WERI-Rb-1 (cell line): ENCODE data around the gene SLF2.
"Not testable (repeated sequence)": the region's sequence is repeated elsewhere in the genome, so short reads cannot be mapped to it uniquely, and the experiment has no call there.

Experiments used
- DNase-seq: peaks from one replicate; pipeline ENCODE4 v3.0.0-alpha.2; 2020
- H3K27ac ChIP-seq: fragments of 250-450 bp; sonication (Bioruptor Pico); 2 replicates; pipeline ENCODE4 v1.5.1; 2020; ENCODE audit warnings: mild to moderate bottlenecking, moderate library complexity
- H3K27me3 ChIP-seq: fragments of 250-450 bp; sonication (Bioruptor Pico); 2 replicates; pipeline ENCODE4 v1.5.1; 2021; ENCODE audit warnings: mild to moderate bottlenecking, low read depth, moderate library complexity; ENCODE audit not compliant: insufficient read depth, severe bottlenecking
- H3K36me3 ChIP-seq: fragments of 250-450 bp; sonication (Bioruptor Pico); 2 replicates; pipeline ENCODE4 v1.5.1; 2020; ENCODE audit warnings: mild to moderate bottlenecking, moderate library complexity
- H3K4me3 ChIP-seq: 2 replicates; pipeline ENCODE4 v1.5.1; 2011; ENCODE audit warnings: low read depth, mild to moderate bottlenecking, control low read depth, low read length
- H3K9me3 ChIP-seq: fragments of 250-450 bp; sonication (Bioruptor Pico); 2 replicates; pipeline ENCODE4 v1.5.1; 2021; ENCODE audit warnings: mild to moderate bottlenecking, moderate library complexity; ENCODE audit not compliant: severe bottlenecking
- CTCF ChIP-seq: IDR thresholded peaks from 2 replicates; pipeline ENCODE4 v1.5.1; 2011; ENCODE audit warnings: low read depth, mild to moderate bottlenecking, control low read depth, inconsistent platforms, low read length

Gene SLF2

GRCh38 chr10:100882671-100883311 lies 30.0 kb upstream of the SLF2 start:
- Histone ChIP-seq H3K4me3 (no peak overlapping the region), H3K27ac (no peak overlapping the region), H3K9me3 (no peaks in the 10 kb centered on the region), H3K27me3 (no peaks in the 10 kb centered on the region), H3K36me3 (no peaks in the 10 kb centered on the region)
- TF ChIP-seq CTCF = no peak
- no peak for DNase-seq

GRCh38 chr10:100883312-100883821 lies 29.4 kb upstream of the SLF2 start:
- Histone ChIP-seq H3K27me3 (no peaks in the 10 kb centered on the region), H3K27ac (no peak overlapping the region), H3K9me3 (no peaks in the 10 kb centered on the region), H3K4me3 (no peak overlapping the region), H3K36me3 (no peaks in the 10 kb centered on the region)
- no peak for DNase-seq
- no peak for TF ChIP-seq CTCF

GRCh38 chr10:100885611-100886010 lies 27.2 kb upstream of the SLF2 start:
- H3K4me3 ChIP-seq, H3K27me3 ChIP-seq, H3K27ac ChIP-seq, DNase-seq, H3K9me3 ChIP-seq, H3K36me3 ChIP-seq: not testable (repeated sequence)

GRCh38 chr10:100886091-100886490 lies 26.7 kb upstream of the SLF2 start:
- H3K9me3 ChIP-seq = no peaks in the 10 kb centered on the region
- no peak overlapping the region for H3K4me3 ChIP-seq
- no peak for TF ChIP-seq CTCF
- no peaks in the 10 kb centered on the region for H3K36me3 ChIP-seq
- DNase-seq = no peak
- H3K27ac ChIP-seq = no peak overlapping the region
- H3K27me3 ChIP-seq = no peaks in the 10 kb centered on the region

- TF ChIP-seq CTCF = no peak
- H3K36me3 ChIP-seq = no peaks in the 10 kb centered on the region
- H3K4me3 ChIP-seq = no peak overlapping the region
- DNase-seq = no peak
- no peaks in the 10 kb centered on the region for H3K27me3 ChIP-seq
- H3K9me3 ChIP-seq = no peaks in the 10 kb centered on the region
- no peak overlapping the region for H3K27ac ChIP-seq
These were observed 26.2 kb upstream of the SLF2 start for GRCh38 chr10:100886521-100886920.

GRCh38 chr10:100886963-100887362 lies 25.8 kb upstream of the SLF2 start:
- TF ChIP-seq CTCF = no peak
- no peak for DNase-seq
- H3K4me3 ChIP-seq = no peak overlapping the region
- H3K27me3 ChIP-seq = no peaks in the 10 kb centered on the region
- H3K27ac ChIP-seq = no peak overlapping the region
- no peaks in the 10 kb centered on the region for H3K9me3 ChIP-seq
- H3K36me3 ChIP-seq = no peaks in the 10 kb centered on the region
